Nephron (organoid): ENCODE measurements around the gene IQGAP2.

Experiments
- H3K27ac Mint-ChIP-seq, 3 experiments: 2 replicates each; pipeline ENCODE4 v1.8.0; 2020; ENCODE audit warnings: mixed read lengths in 3 of 3, mild to moderate bottlenecking in 2 of 3, moderate library complexity in 1 of 3
- H3K27me3 Mint-ChIP-seq: 2 replicates; pipeline ENCODE4 v1.8.0; 2021; ENCODE audit warnings: low read depth, mild to moderate bottlenecking, moderate library complexity, mixed read lengths
- H3K36me3 Mint-ChIP-seq: 2 replicates; pipeline ENCODE4 v1.8.0; 2020; ENCODE audit warnings: low read depth, mixed read lengths
- H3K4me1 Mint-ChIP-seq: 2 replicates; pipeline ENCODE4 v1.8.0; 2020; ENCODE audit warnings: mixed read lengths
- H3K4me3 Mint-ChIP-seq, 3 experiments: 2 replicates each; pipeline ENCODE4 v1.8.0; 2020; ENCODE audit warnings: mild to moderate bottlenecking in 3 of 3, mixed read lengths in 3 of 3, moderate library complexity in 2 of 3
- H3K9me3 Mint-ChIP-seq: 2 replicates; pipeline ENCODE4 v1.8.0; 2020; ENCODE audit warnings: mixed read lengths
- TF ChIP-seq, protein P1 (sequence below), 3 experiments: fragments of 200-600 bp; sonication (generic); IDR thresholded peaks; one replicate each; pipeline ENCODE4 v1.5.0; 2021; ENCODE audit warnings: antibody characterized with exemption in 3 of 3; ENCODE audit not compliant: unreplicated experiment in 3 of 3

Gene IQGAP2

DNA sequence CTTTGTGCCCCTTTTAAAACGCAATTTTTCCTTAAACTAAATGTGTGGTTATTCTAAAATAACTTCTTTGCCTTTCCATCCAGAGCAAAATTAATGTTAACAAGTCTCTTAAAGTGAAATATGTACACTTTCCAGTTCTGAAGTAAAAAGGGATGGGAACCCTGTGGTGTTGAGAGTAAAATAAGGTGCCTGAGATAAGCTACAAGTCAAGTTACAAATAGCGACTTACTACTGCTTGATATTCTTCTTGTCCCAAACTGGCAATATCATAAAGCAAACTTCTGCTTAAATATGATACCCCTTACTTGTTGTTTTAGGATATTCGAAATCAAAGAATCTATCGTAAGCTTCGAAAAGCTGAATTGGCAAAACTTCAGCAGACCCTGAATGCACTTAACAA lies 294.6 kb downstream of the IQGAP2 start:
- Mint-ChIP-seq H3K4me3 (no peak overlapping the region), H3K36me3 (peaks cover 38% of the 10 kb centered on the region), H3K27me3 (no peaks in the 10 kb centered on the region), H3K27ac (no peak overlapping the region), H3K9me3 (no peaks in the 10 kb centered on the region), H3K4me1 (peaks cover 17% of the 10 kb centered on the region)
- TF ChIP-seq, protein P1, sequence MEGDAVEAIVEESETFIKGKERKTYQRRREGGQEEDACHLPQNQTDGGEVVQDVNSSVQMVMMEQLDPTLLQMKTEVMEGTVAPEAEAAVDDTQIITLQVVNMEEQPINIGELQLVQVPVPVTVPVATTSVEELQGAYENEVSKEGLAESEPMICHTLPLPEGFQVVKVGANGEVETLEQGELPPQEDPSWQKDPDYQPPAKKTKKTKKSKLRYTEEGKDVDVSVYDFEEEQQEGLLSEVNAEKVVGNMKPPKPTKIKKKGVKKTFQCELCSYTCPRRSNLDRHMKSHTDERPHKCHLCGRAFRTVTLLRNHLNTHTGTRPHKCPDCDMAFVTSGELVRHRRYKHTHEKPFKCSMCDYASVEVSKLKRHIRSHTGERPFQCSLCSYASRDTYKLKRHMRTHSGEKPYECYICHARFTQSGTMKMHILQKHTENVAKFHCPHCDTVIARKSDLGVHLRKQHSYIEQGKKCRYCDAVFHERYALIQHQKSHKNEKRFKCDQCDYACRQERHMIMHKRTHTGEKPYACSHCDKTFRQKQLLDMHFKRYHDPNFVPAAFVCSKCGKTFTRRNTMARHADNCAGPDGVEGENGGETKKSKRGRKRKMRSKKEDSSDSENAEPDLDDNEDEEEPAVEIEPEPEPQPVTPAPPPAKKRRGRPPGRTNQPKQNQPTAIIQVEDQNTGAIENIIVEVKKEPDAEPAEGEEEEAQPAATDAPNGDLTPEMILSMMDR (IDR thresholded peaks at IDR 0.05; ENCODE audit: unreplicated experiment in 3 of 3), result no peak

DNA sequence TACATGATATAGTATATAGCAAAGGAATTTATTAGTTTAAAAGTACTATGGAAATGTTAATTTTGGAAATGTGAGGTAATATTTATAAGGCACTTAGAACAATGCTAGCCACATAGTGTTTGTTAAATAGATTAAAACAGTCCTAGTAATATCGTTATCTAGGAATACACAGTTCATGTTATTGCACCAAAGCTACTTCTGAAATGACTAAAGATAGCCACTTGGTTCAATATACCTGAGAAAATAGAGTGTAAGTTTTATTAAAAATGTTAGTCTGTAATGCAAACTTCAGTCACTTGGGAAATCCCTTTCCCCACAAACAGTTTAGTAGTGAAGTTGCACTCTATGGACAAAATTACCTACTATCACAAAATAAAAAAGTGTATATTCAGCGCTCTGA lies 297.5 kb downstream of the IQGAP2 start:
- Mint-ChIP-seq H3K4me1 (peaks cover 7% of the 10 kb centered on the region), H3K9me3 (no peaks in the 10 kb centered on the region), H3K27ac (no peak overlapping the region), H3K36me3 (peaks cover 32% of the 10 kb centered on the region), H3K27me3 (no peaks in the 10 kb centered on the region), H3K4me3 (no peak overlapping the region)
- TF ChIP-seq, protein P1 (IDR thresholded peaks at IDR 0.05; ENCODE audit: unreplicated experiment in 3 of 3), result no peak

DNA sequence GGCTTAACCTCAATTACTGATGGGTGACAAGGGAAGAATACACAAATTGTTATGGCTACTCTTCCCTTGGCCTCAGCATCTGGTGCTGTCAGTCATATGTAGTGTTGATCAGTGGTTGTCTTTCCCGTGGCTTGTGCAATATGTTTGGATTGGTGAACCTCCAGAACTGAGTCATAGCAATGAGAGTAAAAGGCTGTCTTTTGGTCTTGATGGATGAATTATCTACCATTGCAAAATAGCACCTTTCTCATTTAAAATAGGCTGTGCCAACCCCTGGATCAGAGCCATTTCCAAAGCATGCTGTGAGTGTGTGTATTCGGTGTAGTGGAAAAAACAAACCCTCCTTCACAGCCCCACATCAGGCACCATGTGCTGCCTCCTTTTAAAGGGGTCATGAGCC lies 298.2 kb downstream of the IQGAP2 start:
- Mint-ChIP-seq H3K36me3 (peaks cover 28% of the 10 kb centered on the region), H3K27me3 (no peaks in the 10 kb centered on the region), H3K9me3 (no peaks in the 10 kb centered on the region), H3K4me1 (peaks cover 7% of the 10 kb centered on the region), H3K4me3 (no peak overlapping the region), H3K27ac (no peak overlapping the region)
- TF ChIP-seq, protein P1 (IDR thresholded peaks at IDR 0.05; ENCODE audit: unreplicated experiment in 3 of 3), result no peak

DNA sequence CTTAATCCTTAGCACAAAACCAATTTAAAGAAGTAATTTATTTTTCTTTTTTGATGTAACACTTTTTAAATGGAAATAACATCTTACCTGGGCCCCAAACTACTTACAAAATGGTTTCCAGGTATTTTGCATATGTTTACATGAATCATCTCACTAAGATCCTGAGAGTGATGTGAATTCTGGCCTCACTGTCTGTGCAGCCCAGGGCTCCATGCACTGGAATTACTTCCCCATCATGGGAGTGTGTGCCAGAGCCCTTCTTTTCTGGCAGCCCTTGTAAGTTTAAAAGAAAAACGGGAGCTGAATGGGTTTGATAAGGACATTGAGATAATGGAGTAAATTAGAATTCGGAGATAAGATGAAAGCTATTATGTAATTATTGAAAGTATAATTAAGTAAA lies 300.6 kb downstream of the IQGAP2 start:
- TF ChIP-seq, protein P1 (IDR thresholded peaks at IDR 0.05; ENCODE audit: unreplicated experiment in 3 of 3), result no peak
- no peak overlapping the region for H3K27ac Mint-ChIP-seq
- H3K36me3 Mint-ChIP-seq, result peaks cover 20% of the 10 kb centered on the region
- peaks cover 5% of the 10 kb centered on the region for H3K4me1 Mint-ChIP-seq
- H3K9me3 Mint-ChIP-seq, result no peaks in the 10 kb centered on the region
- H3K4me3 Mint-ChIP-seq, result no peak overlapping the region
- H3K27me3 Mint-ChIP-seq, result no peaks in the 10 kb centered on the region

DNA sequence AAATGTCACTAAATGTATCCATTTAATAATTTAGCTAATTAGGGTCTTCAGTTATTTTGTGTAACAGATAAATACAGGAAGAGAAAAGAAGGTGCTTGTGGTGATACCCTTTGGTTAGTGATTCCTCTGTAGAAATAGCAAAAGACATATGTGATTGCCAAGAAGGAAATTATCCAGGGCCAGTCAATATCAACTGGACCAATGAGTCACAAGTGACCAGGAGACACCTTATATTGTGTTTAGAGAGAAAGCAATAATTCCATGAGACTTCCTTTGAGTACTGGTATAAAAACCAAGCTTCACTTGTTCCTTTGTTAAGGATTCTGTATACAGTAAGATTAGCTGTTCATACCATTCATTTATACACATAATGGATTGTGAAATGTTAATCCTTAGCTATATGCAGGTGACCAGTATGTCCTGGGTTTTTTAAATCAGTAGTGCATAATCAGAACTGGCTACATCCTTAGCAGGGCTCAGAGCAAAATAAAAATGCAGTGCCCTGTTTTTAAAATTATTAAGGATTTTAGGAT lies 301.1 kb downstream of the IQGAP2 start:
- H3K27ac Mint-ChIP-seq, result no peak overlapping the region
- H3K9me3 Mint-ChIP-seq, result no peaks in the 10 kb centered on the region
- TF ChIP-seq, protein P1 (IDR thresholded peaks at IDR 0.05; ENCODE audit: unreplicated experiment in 3 of 3), result no peak
- H3K36me3 Mint-ChIP-seq, result peaks cover 15% of the 10 kb centered on the region
- no peaks in the 10 kb centered on the region for H3K27me3 Mint-ChIP-seq
- no peak overlapping the region for H3K4me3 Mint-ChIP-seq
- H3K4me1 Mint-ChIP-seq, result peaks cover 5% of the 10 kb centered on the region

DNA sequence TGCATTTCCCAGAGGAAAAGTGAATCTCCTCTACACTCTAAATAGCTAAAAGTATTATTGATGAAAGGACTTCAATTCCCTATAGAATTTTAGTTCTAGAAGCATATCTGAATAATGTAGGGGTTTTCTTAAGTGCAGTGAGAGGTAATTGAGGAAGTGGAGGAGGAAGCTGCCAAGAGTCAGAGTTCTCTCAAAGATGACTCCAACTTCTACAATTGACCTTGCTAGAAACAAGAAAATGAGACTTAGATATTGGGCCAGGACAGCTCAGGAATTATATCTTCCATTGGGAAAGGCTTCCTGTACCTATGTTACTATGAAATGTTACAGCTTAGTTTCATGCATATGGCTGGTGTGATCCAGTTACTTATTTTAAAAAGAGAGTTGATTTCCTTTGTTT lies 302.5 kb downstream of the IQGAP2 start:
- TF ChIP-seq, protein P1 (IDR thresholded peaks at IDR 0.05; ENCODE audit: unreplicated experiment in 3 of 3), result no peak
- no peaks in the 10 kb centered on the region for H3K27me3 Mint-ChIP-seq
- peaks cover 5% of the 10 kb centered on the region for H3K4me1 Mint-ChIP-seq
- no peak overlapping the region for H3K4me3 Mint-ChIP-seq
- peaks cover 14% of the 10 kb centered on the region for H3K36me3 Mint-ChIP-seq
- H3K27ac Mint-ChIP-seq, result peak overlapping the region in 2 of 3 experiments; percentile 4 to 22
- no peaks in the 10 kb centered on the region for H3K9me3 Mint-ChIP-seq
